Femur (tissue), 1 donor: ENCODE measurements around the gene C10orf71.

Experiments
- DNase-seq: peaks from one replicate; pipeline ENCODE4 v3.0.0-alpha.2; 2017

The C10orf71 gene

GRCh38 chr10:49338604-49339003 lies 39.6 kb downstream of the C10orf71 start:
- no peak for DNase-seq

- no peak for DNase-seq
These were observed 45.9 kb downstream of the C10orf71 start for GRCh38 chr10:49344840-49345239.

- no peak for DNase-seq
These were observed 48.4 kb downstream of the C10orf71 start for GRCh38 chr10:49347342-49347741.

- no peak for DNase-seq
These were observed 48.9 kb downstream of the C10orf71 start for GRCh38 chr10:49347827-49348226.

- no peak for DNase-seq
These were observed 49.6 kb downstream of the C10orf71 start for GRCh38 chr10:49348593-49348992.

- no peak for DNase-seq
These were observed 50.4 kb downstream of the C10orf71 start for GRCh38 chr10:49349390-49349789.

- no peak for DNase-seq
These were observed 51.2 kb downstream of the C10orf71 start for GRCh38 chr10:49350138-49350537.

- DNase-seq, result no peak
These were observed 52.0 kb downstream of the C10orf71 start for GRCh38 chr10:49350846-49351532.

- no peak for DNase-seq
These were observed 52.7 kb downstream of the C10orf71 start for GRCh38 chr10:49351669-49352068.

GRCh38 chr10:49352323-49352722 lies 53.4 kb downstream of the C10orf71 start:
- DNase-seq, result no peak

GRCh38 chr10:49353026-49353894 lies 54.3 kb downstream of the C10orf71 start:
- no peak for DNase-seq

- no peak for DNase-seq
These were observed 55.1 kb downstream of the C10orf71 start for GRCh38 chr10:49353895-49354566.

GRCh38 chr10:49354593-49354992 lies 55.6 kb downstream of the C10orf71 start:
- no peak for DNase-seq

GRCh38 chr10:49355221-49355620 lies 56.3 kb downstream of the C10orf71 start:
- DNase-seq, result no peak

- DNase-seq, result no peak
These were observed 57.2 kb downstream of the C10orf71 start for GRCh38 chr10:49356181-49356580.

- DNase-seq, result no peak
These were observed 58.0 kb downstream of the C10orf71 start for GRCh38 chr10:49356944-49357343.

- DNase-seq, result no peak
These were observed 58.9 kb downstream of the C10orf71 start for GRCh38 chr10:49357910-49358309.

- peak; percentile 31 for DNase-seq
These were observed 60.6 kb downstream of the C10orf71 start for GRCh38 chr10:49359349-49360270.

- DNase-seq, result peak; percentile 40
These were observed 61.6 kb downstream of the C10orf71 start for GRCh38 chr10:49360271-49361177.

- no peak for DNase-seq
These were observed 62.2 kb downstream of the C10orf71 start for GRCh38 chr10:49361178-49361554.
